GM12878 (cell line): ENCODE data around the gene ING5.

Experiments used
- EP300 ChIP-seq, 2 experiments: fragments of 150-350 bp in 1 of 2; IDR thresholded peaks; 2 replicates each; pipeline ENCODE4 v1.6.1; 2011 to 2012; ENCODE audit warnings: low read depth in 2 of 2, low read length in 2 of 2, borderline replicate concordance in 1 of 2, improper control_type of control experiment in 1 of 2, inconsistent platforms in 1 of 2; ENCODE audit not compliant: control insufficient read depth in 1 of 2
- EZH2 ChIP-seq: IDR thresholded peaks from 2 replicates; pipeline ENCODE4 v1.6.1; 2012; ENCODE audit warnings: low read depth, mild to moderate bottlenecking, control low read depth, inconsistent platforms, low read length, borderline replicate concordance; ENCODE audit not compliant: control insufficient read depth
- FOXK2 ChIP-seq: fragments of 450-650 bp; IDR thresholded peaks from 2 replicates; pipeline ENCODE4 v1.6.1; 2017; ENCODE audit warnings: mild to moderate bottlenecking, moderate library complexity
- NBN ChIP-seq: fragments of 450-650 bp; IDR thresholded peaks from 2 replicates; pipeline ENCODE4 v1.6.1; 2016
- PAX8 ChIP-seq: fragments of 450-650 bp; IDR thresholded peaks from 2 replicates; pipeline ENCODE4 v1.6.1; 2017; ENCODE audit warnings: mild to moderate bottlenecking, moderate library complexity
- POLR2A ChIP-seq: IDR thresholded peaks from 2 replicates; pipeline ENCODE4 v1.6.1; 2011; ENCODE audit warnings: low read depth, mild to moderate bottlenecking, low read length
- POLR2AphosphoS5 ChIP-seq: IDR thresholded peaks from 2 replicates; pipeline ENCODE4 v1.6.1; 2011; ENCODE audit warnings: mild to moderate bottlenecking, low read length, inconsistent platforms
- RAD21 ChIP-seq: IDR thresholded peaks from 2 replicates; pipeline ENCODE4 v1.6.1; 2011; ENCODE audit warnings: mild to moderate bottlenecking, low read depth, low read length, moderate library complexity; ENCODE audit not compliant: insufficient read depth
- ZNF274 ChIP-seq: IDR thresholded peaks from one replicate; pipeline ENCODE4 v1.8.0; 2011; ENCODE audit not compliant: insufficient read length, insufficient read depth
- TF ChIP-seq, protein P1 (sequence below): IDR thresholded peaks from 2 replicates; pipeline ENCODE4 v1.6.1; 2011; ENCODE audit warnings: low read depth, low read length, improper control_type of control experiment, borderline replicate concordance
- TF ChIP-seq, protein P2 (sequence below): IDR thresholded peaks from 2 replicates; pipeline ENCODE4 v1.6.1; 2012; ENCODE audit warnings: low read depth, low read length, improper control_type of control experiment
- TF ChIP-seq, protein P3 (sequence below), 3 experiments: IDR thresholded peaks in 2 of 3; conservative IDR thresholded peaks in 1 of 3; 2 replicates each; pipeline ENCODE4 v1.5.1; 2011; ENCODE audit warnings: low read depth in 3 of 3, low read length in 3 of 3, mild to moderate bottlenecking in 3 of 3, control low read depth in 2 of 3, moderate library complexity in 2 of 3, inconsistent platforms in 1 of 3, mixed read lengths in 1 of 3; ENCODE audit not compliant: control insufficient read depth in 2 of 3, insufficient read depth in 1 of 3; ENCODE audit errors: extremely low read depth in 1 of 3

GRCh38 chr2:241748468-241749256 lies 46.8 kb downstream of the ING5 start:
- TF ChIP-seq FOXK2 = no peak
- no peak for TF ChIP-seq POLR2A
- TF ChIP-seq, protein P1, sequence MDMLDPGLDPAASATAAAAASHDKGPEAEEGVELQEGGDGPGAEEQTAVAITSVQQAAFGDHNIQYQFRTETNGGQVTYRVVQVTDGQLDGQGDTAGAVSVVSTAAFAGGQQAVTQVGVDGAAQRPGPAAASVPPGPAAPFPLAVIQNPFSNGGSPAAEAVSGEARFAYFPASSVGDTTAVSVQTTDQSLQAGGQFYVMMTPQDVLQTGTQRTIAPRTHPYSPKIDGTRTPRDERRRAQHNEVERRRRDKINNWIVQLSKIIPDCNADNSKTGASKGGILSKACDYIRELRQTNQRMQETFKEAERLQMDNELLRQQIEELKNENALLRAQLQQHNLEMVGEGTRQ = no peak
- TF ChIP-seq, protein P2, sequence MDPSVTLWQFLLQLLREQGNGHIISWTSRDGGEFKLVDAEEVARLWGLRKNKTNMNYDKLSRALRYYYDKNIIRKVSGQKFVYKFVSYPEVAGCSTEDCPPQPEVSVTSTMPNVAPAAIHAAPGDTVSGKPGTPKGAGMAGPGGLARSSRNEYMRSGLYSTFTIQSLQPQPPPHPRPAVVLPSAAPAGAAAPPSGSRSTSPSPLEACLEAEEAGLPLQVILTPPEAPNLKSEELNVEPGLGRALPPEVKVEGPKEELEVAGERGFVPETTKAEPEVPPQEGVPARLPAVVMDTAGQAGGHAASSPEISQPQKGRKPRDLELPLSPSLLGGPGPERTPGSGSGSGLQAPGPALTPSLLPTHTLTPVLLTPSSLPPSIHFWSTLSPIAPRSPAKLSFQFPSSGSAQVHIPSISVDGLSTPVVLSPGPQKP = no peak
- TF ChIP-seq, protein P3, sequence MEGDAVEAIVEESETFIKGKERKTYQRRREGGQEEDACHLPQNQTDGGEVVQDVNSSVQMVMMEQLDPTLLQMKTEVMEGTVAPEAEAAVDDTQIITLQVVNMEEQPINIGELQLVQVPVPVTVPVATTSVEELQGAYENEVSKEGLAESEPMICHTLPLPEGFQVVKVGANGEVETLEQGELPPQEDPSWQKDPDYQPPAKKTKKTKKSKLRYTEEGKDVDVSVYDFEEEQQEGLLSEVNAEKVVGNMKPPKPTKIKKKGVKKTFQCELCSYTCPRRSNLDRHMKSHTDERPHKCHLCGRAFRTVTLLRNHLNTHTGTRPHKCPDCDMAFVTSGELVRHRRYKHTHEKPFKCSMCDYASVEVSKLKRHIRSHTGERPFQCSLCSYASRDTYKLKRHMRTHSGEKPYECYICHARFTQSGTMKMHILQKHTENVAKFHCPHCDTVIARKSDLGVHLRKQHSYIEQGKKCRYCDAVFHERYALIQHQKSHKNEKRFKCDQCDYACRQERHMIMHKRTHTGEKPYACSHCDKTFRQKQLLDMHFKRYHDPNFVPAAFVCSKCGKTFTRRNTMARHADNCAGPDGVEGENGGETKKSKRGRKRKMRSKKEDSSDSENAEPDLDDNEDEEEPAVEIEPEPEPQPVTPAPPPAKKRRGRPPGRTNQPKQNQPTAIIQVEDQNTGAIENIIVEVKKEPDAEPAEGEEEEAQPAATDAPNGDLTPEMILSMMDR (IDR thresholded peaks at IDR 0.05 in 2 of 3, conservative IDR thresholded peaks at IDR 0.05 in 1 of 3; ENCODE audit: control insufficient read depth in 2 of 3, extremely low read depth in 1 of 3, insufficient read depth in 1 of 3, low read depth in 3 of 3, low read length in 3 of 3) = no peak
- TF ChIP-seq NBN = no peak
- no peak for TF ChIP-seq PAX8
- no peak for TF ChIP-seq ZNF274
- no peak for TF ChIP-seq EP300 (IDR thresholded peaks at IDR 0.05; ENCODE audit: borderline replicate concordance in 1 of 2, control insufficient read depth in 1 of 2, low read depth in 2 of 2, low read length in 2 of 2)
- no peak for TF ChIP-seq RAD21
- no peak for TF ChIP-seq POLR2AphosphoS5
- no peak for TF ChIP-seq EZH2
